Liver (tissue), 9 donors: ENCODE results near the gene CCDC33. TPM values are rescaled to one million over a fixed set of nuclear protein-coding genes. Genes with fewer than 3 reads are reported as not detected.

Experiments
- DNase-seq: peaks from one replicate; pipeline ENCODE4 v3.0.0-alpha.2; 2017; ENCODE audit warnings: low spot score
- H3K27ac ChIP-seq, 2 donors: one replicate each; pipeline ENCODE4 v1.7.0; 2013; ENCODE audit warnings: inconsistent platforms in 2 of 2, low read length in 2 of 2, control low read depth in 1 of 2, low read depth in 1 of 2, mild to moderate bottlenecking in 1 of 2
- H3K27me3 ChIP-seq, 4 donors: one replicate each; pipeline versions ENCODE4 v1.6.1 to v1.7.0; 2013; ENCODE audit warnings: low read length in 3 of 4, inconsistent platforms in 1 of 4, mild to moderate bottlenecking in 1 of 4, moderate library complexity in 1 of 4; ENCODE audit not compliant: control insufficient read depth in 4 of 4, insufficient read depth in 4 of 4
- H3K36me3 ChIP-seq, 4 donors: one replicate each; pipeline versions ENCODE4 v1.6.1 to v1.7.0; 2013; ENCODE audit warnings: low read length in 3 of 4, mild to moderate bottlenecking in 3 of 4, low read depth in 1 of 4, moderate library complexity in 1 of 4; ENCODE audit not compliant: control insufficient read depth in 4 of 4, insufficient read depth in 3 of 4
- H3K4me1 ChIP-seq, 4 donors: one replicate each; pipeline versions ENCODE4 v1.6.1 to v1.7.0; 2013; ENCODE audit warnings: low read length in 3 of 4, mild to moderate bottlenecking in 3 of 4, moderate library complexity in 1 of 4; ENCODE audit not compliant: control insufficient read depth in 4 of 4, insufficient read depth in 4 of 4
- H3K4me3 ChIP-seq, 3 donors: one replicate each; pipeline versions ENCODE4 v1.6.1 to v1.7.0; 2013; ENCODE audit warnings: low read length in 3 of 3, control low read depth in 1 of 3, low read depth in 1 of 3, mild to moderate bottlenecking in 1 of 3
- H3K9ac ChIP-seq, 2 donors: one replicate each; pipeline ENCODE4 v1.7.0; 2013; ENCODE audit warnings: low read length in 2 of 2, mild to moderate bottlenecking in 2 of 2, moderate library complexity in 2 of 2, control low read depth in 1 of 2, low read depth in 1 of 2
- H3K9me3 ChIP-seq, 4 donors: one replicate each; pipeline versions ENCODE4 v1.6.1 to v1.7.0; 2013; ENCODE audit warnings: low read length in 3 of 4; ENCODE audit not compliant: control insufficient read depth in 4 of 4
- ATF3 ChIP-seq: IDR thresholded peaks from 2 replicates; pipeline ENCODE4 v1.6.1; 2016; ENCODE audit warnings: antibody characterized with exemption
- CTCF ChIP-seq: fragments of 150-350 bp; IDR thresholded peaks from 2 replicates; pipeline ENCODE4 v1.5.1; 2017; ENCODE audit warnings: improper control_type of control experiment, low read depth, low read length; ENCODE audit not compliant: missing input control
- EGR1 ChIP-seq, 2 donors: IDR thresholded peaks; 2 replicates each; pipeline ENCODE4 v1.6.1; 2016 to 2018; ENCODE audit warnings: antibody characterized with exemption in 2 of 2, low read depth in 2 of 2
- FOXA1 ChIP-seq: IDR thresholded peaks from 2 replicates; pipeline ENCODE4 v1.6.1; 2016; ENCODE audit warnings: antibody characterized with exemption
- FOXA2 ChIP-seq: IDR thresholded peaks from 2 replicates; pipeline ENCODE4 v1.6.1; 2016; ENCODE audit warnings: antibody characterized with exemption
- GABPA ChIP-seq, 2 donors: IDR thresholded peaks in 1 of 2; conservative IDR thresholded peaks in 1 of 2; 2 replicates each; pipeline ENCODE4 v1.6.1; 2016; ENCODE audit warnings: antibody characterized with exemption in 2 of 2, mild to moderate bottlenecking in 1 of 2, moderate library complexity in 1 of 2
- HNF4A ChIP-seq, 2 donors: conservative IDR thresholded peaks; 2 replicates each; pipeline ENCODE4 v1.6.1; 2016; ENCODE audit warnings: antibody characterized with exemption in 2 of 2, mild to moderate bottlenecking in 2 of 2
- HNF4G ChIP-seq: IDR thresholded peaks from 2 replicates; pipeline ENCODE4 v1.6.1; 2016; ENCODE audit warnings: antibody characterized with exemption
- JUND ChIP-seq, 2 donors: IDR thresholded peaks; 2 replicates each; pipeline ENCODE4 v1.6.1; 2016; ENCODE audit warnings: antibody characterized with exemption in 2 of 2
- MAX ChIP-seq: IDR thresholded peaks from 2 replicates; pipeline ENCODE4 v1.6.1; 2016; ENCODE audit warnings: antibody characterized with exemption
- NR2F2 ChIP-seq: IDR thresholded peaks from 2 replicates; pipeline ENCODE4 v1.6.1; 2016; ENCODE audit warnings: antibody characterized with exemption
- RAD21 ChIP-seq, 2 donors: IDR thresholded peaks; 2 replicates each; pipeline ENCODE4 v1.6.1; 2016; ENCODE audit warnings: antibody characterized with exemption in 2 of 2, mild to moderate bottlenecking in 2 of 2
- RXRA ChIP-seq, 2 donors: IDR thresholded peaks; 2 replicates each; pipeline ENCODE4 v1.6.1; 2017 to 2018; ENCODE audit warnings: antibody characterized with exemption in 2 of 2, mild to moderate bottlenecking in 1 of 2
- SP1 ChIP-seq: IDR thresholded peaks from 2 replicates; pipeline ENCODE4 v1.6.1; 2018; ENCODE audit warnings: antibody characterized with exemption, mild to moderate bottlenecking
- TAF1 ChIP-seq: conservative IDR thresholded peaks from 2 replicates; pipeline ENCODE4 v1.6.1; 2016; ENCODE audit warnings: antibody characterized with exemption, mild to moderate bottlenecking
- YY1 ChIP-seq: IDR thresholded peaks from 2 replicates; pipeline ENCODE4 v1.6.1; 2016; ENCODE audit warnings: antibody characterized with exemption, mild to moderate bottlenecking
- WGBS: extraction: QIAGEN DNeasy Blood & Tissue Kit; methylation state at CpG from one replicate; pipeline ENCODE4 v1.1.7; 2013; 5-methylcytosine and 5-hydroxymethylcytosine counted together
- polyA plus RNA-seq, 2 donors: library from polyadenylated mRNA; stranded (reverse) in 1 of 2; unstranded in 1 of 2; fragments of 200-250 nt in 1 of 2; fragments of >200 nt in 1 of 2; fragmentation: Nextera tagmentation in 1 of 2; extraction: Ambion mirVana in 1 of 2; gene quantifications; one replicate each; pipeline versions ENCODE4 v1.2.1 to v1.2.3, GENCODE V29; 2013 to 2015
- total RNA-seq, 2 donors: library from RNA; depleted of rRNA; stranded (reverse); fragments of >200 nt; gene quantifications; one replicate each; pipeline ENCODE4 v1.2.3, GENCODE V29; 2014
- TF ChIP-seq, protein P1 (sequence below): IDR thresholded peaks from 2 replicates; pipeline ENCODE4 v1.6.1; 2016; ENCODE audit warnings: antibody characterized with exemption
- TF ChIP-seq, protein P2 (sequence below): IDR thresholded peaks from 2 replicates; pipeline ENCODE4 v1.6.1; 2016; ENCODE audit warnings: antibody characterized with exemption, mild to moderate bottlenecking
- donor health status: healthy.
- donor health status: healthy.
- donor health status: healthy.
- donor health status: healthy.
- donor health status: healthy.

CCDC33 gene
- total and polyA plus RNA-seq, 4 donors, result not detected

DNA sequence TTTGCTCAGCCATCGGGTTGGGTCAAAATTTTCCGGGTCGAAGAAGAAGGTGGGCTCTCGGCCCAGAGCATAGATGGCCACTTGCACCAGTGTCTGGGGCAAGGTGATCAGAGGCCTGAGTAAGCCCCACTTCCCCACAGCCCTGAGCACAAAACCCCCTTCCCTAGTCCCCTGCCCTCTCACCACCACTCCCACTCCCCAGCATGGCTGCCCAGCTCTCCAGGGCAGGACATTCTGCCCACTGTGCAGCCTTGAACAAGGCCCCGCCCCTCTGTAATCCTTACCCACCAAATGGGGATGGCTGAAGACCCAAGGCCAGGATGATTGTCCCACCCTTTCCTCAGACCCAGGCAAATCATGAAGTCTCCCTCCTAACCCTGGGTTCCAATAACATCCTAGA is 102.5 kb downstream of the CCDC33 start:
- Histone ChIP-seq H3K27ac (no peak overlapping the region), H3K4me3 (no peak overlapping the region), H3K27me3 (no peaks in the 10 kb centered on the region), H3K9ac (no peak overlapping the region), H3K36me3 (no peaks in the 10 kb centered on the region), H3K4me1 (no peaks in the 10 kb centered on the region), H3K9me3 (no peaks in the 10 kb centered on the region)
- no peak for DNase-seq
- 97% methylated on average over 5 of the region's 5 CpGs for WGBS
- TF ChIP-seq HNF4A (conservative IDR thresholded peaks at IDR 0.05), result no peak
- TF ChIP-seq JUND (IDR thresholded peaks at IDR 0.05), result no peak
- no peak for TF ChIP-seq EGR1 (IDR thresholded peaks at IDR 0.05; ENCODE audit: low read depth in 2 of 2)
- TF ChIP-seq RXRA (IDR thresholded peaks at IDR 0.05), result no peak
- no peak for TF ChIP-seq HNF4G
- no peak for TF ChIP-seq NR2F2
- no peak for TF ChIP-seq FOXA1
- TF ChIP-seq, protein P1, sequence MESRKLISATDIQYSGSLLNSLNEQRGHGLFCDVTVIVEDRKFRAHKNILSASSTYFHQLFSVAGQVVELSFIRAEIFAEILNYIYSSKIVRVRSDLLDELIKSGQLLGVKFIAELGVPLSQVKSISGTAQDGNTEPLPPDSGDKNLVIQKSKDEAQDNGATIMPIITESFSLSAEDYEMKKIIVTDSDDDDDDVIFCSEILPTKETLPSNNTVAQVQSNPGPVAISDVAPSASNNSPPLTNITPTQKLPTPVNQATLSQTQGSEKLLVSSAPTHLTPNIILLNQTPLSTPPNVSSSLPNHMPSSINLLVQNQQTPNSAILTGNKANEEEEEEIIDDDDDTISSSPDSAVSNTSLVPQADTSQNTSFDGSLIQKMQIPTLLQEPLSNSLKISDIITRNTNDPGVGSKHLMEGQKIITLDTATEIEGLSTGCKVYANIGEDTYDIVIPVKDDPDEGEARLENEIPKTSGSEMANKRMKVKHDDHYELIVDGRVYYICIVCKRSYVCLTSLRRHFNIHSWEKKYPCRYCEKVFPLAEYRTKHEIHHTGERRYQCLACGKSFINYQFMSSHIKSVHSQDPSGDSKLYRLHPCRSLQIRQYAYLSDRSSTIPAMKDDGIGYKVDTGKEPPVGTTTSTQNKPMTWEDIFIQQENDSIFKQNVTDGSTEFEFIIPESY, result no peak
- TF ChIP-seq GABPA (IDR thresholded peaks at IDR 0.05 in 1 of 2, conservative IDR thresholded peaks at IDR 0.05 in 1 of 2), result no peak
- TF ChIP-seq, protein P2, sequence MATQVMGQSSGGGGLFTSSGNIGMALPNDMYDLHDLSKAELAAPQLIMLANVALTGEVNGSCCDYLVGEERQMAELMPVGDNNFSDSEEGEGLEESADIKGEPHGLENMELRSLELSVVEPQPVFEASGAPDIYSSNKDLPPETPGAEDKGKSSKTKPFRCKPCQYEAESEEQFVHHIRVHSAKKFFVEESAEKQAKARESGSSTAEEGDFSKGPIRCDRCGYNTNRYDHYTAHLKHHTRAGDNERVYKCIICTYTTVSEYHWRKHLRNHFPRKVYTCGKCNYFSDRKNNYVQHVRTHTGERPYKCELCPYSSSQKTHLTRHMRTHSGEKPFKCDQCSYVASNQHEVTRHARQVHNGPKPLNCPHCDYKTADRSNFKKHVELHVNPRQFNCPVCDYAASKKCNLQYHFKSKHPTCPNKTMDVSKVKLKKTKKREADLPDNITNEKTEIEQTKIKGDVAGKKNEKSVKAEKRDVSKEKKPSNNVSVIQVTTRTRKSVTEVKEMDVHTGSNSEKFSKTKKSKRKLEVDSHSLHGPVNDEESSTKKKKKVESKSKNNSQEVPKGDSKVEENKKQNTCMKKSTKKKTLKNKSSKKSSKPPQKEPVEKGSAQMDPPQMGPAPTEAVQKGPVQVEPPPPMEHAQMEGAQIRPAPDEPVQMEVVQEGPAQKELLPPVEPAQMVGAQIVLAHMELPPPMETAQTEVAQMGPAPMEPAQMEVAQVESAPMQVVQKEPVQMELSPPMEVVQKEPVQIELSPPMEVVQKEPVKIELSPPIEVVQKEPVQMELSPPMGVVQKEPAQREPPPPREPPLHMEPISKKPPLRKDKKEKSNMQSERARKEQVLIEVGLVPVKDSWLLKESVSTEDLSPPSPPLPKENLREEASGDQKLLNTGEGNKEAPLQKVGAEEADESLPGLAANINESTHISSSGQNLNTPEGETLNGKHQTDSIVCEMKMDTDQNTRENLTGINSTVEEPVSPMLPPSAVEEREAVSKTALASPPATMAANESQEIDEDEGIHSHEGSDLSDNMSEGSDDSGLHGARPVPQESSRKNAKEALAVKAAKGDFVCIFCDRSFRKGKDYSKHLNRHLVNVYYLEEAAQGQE, result no peak

- Histone ChIP-seq H3K36me3 (no peaks in the 10 kb centered on the region), H3K9ac (no peak overlapping the region), H3K4me1 (no peaks in the 10 kb centered on the region), H3K27ac (no peak overlapping the region), H3K4me3 (no peak overlapping the region), H3K9me3 (no peaks in the 10 kb centered on the region), H3K27me3 (no peaks in the 10 kb centered on the region)
- no peak for TF ChIP-seq TAF1
- no peak for TF ChIP-seq HNF4G
- TF ChIP-seq EGR1 (IDR thresholded peaks at IDR 0.05; ENCODE audit: low read depth in 2 of 2), result no peak
- no peak for TF ChIP-seq FOXA1
- TF ChIP-seq NR2F2, result no peak
- TF ChIP-seq GABPA (IDR thresholded peaks at IDR 0.05 in 1 of 2, conservative IDR thresholded peaks at IDR 0.05 in 1 of 2), result no peak
- no peak for TF ChIP-seq JUND (IDR thresholded peaks at IDR 0.05)
- no peak for TF ChIP-seq YY1
- no peak for TF ChIP-seq HNF4A (conservative IDR thresholded peaks at IDR 0.05)
- TF ChIP-seq, protein P2, result no peak
- no peak for TF ChIP-seq RAD21 (IDR thresholded peaks at IDR 0.05)
- TF ChIP-seq, protein P1, result no peak
- TF ChIP-seq CTCF, result no peak
- no peak for TF ChIP-seq MAX
- no peak for TF ChIP-seq ATF3
- no peak for TF ChIP-seq SP1
- no peak for TF ChIP-seq FOXA2
- no peak for DNase-seq
- 93% methylated on average over 9 of the region's 9 CpGs for WGBS
Measured at GRCh38 chr15:74339371-74339770, 103.2 kb downstream of the CCDC33 start.
